SK-N-SH (cell line): ENCODE results near the gene CPNE7. TPM values are rescaled to one million over a fixed set of nuclear protein-coding genes. Genes with fewer than 3 reads are reported as not detected.

ENCODE experiments used
- CTCF ChIA-PET: fragments of 300-600, 350-600 bp; formaldehyde crosslinking; extraction: SDS; loops from one replicate; lab custom pipeline; 2021; lab: Yijun Ruan, JAX
- POLR2A ChIA-PET: fragments of 350-600 bp; sonication (Branson Sonifier 250); formaldehyde crosslinking; extraction: SDS; loops from one replicate; lab custom pipeline; 2020; ENCODE audit warnings: antibody characterized with exemption, inconsistent platforms; lab: Yijun Ruan, JAX
- DNase-seq: peaks from one replicate; pipeline ENCODE4 v3.0.0; 2012
- H2AFZ ChIP-seq: fragments of 200-600 bp; sonication (generic); 2 replicates; pipeline ENCODE4 v1.8.1; 2016; ENCODE audit warnings: antibody characterized with exemption, mild to moderate bottlenecking, low read depth
- H3F3A ChIP-seq: fragments of 200-600 bp; sonication (generic); replicated peaks from 2 replicates; pipeline ENCODE3; 2016; ENCODE audit warnings: antibody characterized with exemption, mild to moderate bottlenecking; ENCODE audit not compliant: insufficient read depth
- H3K27ac ChIP-seq, 2 experiments: fragments of 200-500 bp in 1 of 2; fragments of 200-600 bp in 1 of 2; sonication (Bioruptor generic) in 1 of 2; sonication (generic), shearing (Covaris generic) in 1 of 2; 2 replicates each; pipeline versions ENCODE4 v1.5.1 to v1.6.1; 2014 to 2016; ENCODE audit warnings: low read depth in 2 of 2, inconsistent platforms in 1 of 2, low read length in 1 of 2, mild to moderate bottlenecking in 1 of 2, mixed read lengths in 1 of 2
- H3K27me3 ChIP-seq: fragments of 200-600 bp; sonication (generic), shearing (Covaris generic); 2 replicates; pipeline ENCODE4 v1.6.1; 2016; ENCODE audit warnings: mixed run types; ENCODE audit not compliant: insufficient read depth
- H3K36me3 ChIP-seq, 2 experiments: fragments of 200-500 bp in 1 of 2; fragments of 200-600 bp in 1 of 2; sonication (Bioruptor generic) in 1 of 2; sonication (generic) in 1 of 2; replicated peaks in 1 of 2; 2 replicates each; pipeline versions ENCODE3 to v1.5.1; 2014 to 2016; ENCODE audit warnings: low read length in 1 of 2, mild to moderate bottlenecking in 1 of 2; ENCODE audit not compliant: insufficient read depth in 2 of 2, control insufficient read depth in 1 of 2
- H3K4me1 ChIP-seq, 2 experiments: fragments of 200-500 bp in 1 of 2; fragments of 200-600 bp in 1 of 2; sonication (Bioruptor generic) in 1 of 2; sonication (generic), shearing (Covaris generic) in 1 of 2; 2 replicates each; pipeline versions ENCODE4 v1.5.1 to v1.6.1; 2014 to 2016; ENCODE audit warnings: low read depth in 1 of 2, low read length in 1 of 2, mixed run types in 1 of 2; ENCODE audit not compliant: insufficient read depth in 2 of 2, control insufficient read depth in 1 of 2
- H3K4me2 ChIP-seq: fragments of 200-600 bp; sonication (generic), shearing (Covaris generic); 2 replicates; pipeline ENCODE4 v1.6.1; 2017; ENCODE audit warnings: mixed run types
- H3K4me3 ChIP-seq, 2 experiments: fragments of 200-500 bp in 1 of 2; fragments of 200-600 bp in 1 of 2; sonication (Bioruptor generic) in 1 of 2; sonication (generic), shearing (Covaris generic) in 1 of 2; 2 replicates each; pipeline versions ENCODE4 v1.5.1 to v1.8.1; 2014 to 2016; ENCODE audit warnings: low read depth in 2 of 2, inconsistent platforms in 1 of 2, low read length in 1 of 2, mild to moderate bottlenecking in 1 of 2, mixed read lengths in 1 of 2, moderate library complexity in 1 of 2
- H3K79me2 ChIP-seq: fragments of 200-600 bp; sonication (generic); 2 replicates; pipeline ENCODE4 v1.8.1; 2017; ENCODE audit warnings: mild to moderate bottlenecking; ENCODE audit not compliant: insufficient read depth
- H3K9ac ChIP-seq: fragments of 200-600 bp; sonication (generic); 2 replicates; pipeline ENCODE4 v1.6.1; 2017; ENCODE audit warnings: mixed run types
- H3K9me2 ChIP-seq: fragments of 200-600 bp; sonication (generic); 2 replicates; pipeline ENCODE4 v1.6.1; 2017; ENCODE audit warnings: mixed run types
- H3K9me3 ChIP-seq: fragments of 200-600 bp; sonication (generic); 2 replicates; pipeline ENCODE4 v1.6.1; 2017; ENCODE audit warnings: mixed run types, mild to moderate bottlenecking, moderate library complexity
- H4K20me1 ChIP-seq: fragments of 200-600 bp; sonication (generic); 2 replicates; pipeline ENCODE4 v1.6.1; 2017; ENCODE audit warnings: mild to moderate bottlenecking, mixed run types; ENCODE audit not compliant: insufficient read depth
- EZH2phosphoT487 ChIP-seq: fragments of 200-600 bp; sonication (generic); IDR thresholded peaks from 2 replicates; pipeline ENCODE4 v1.6.1; 2017; ENCODE audit warnings: low read depth, mixed run types, mild to moderate bottlenecking, antibody characterized with exemption, moderate library complexity, borderline replicate concordance
- FOSL2 ChIP-seq: IDR thresholded peaks from 2 replicates; pipeline ENCODE4 v1.4.0; 2012; ENCODE audit warnings: low read depth, mild to moderate bottlenecking, moderate library complexity, borderline replicate concordance
- GATA2 ChIP-seq: sonication (generic); formaldehyde crosslinking; IDR thresholded peaks from 2 replicates; pipeline ENCODE4 v1.5.0; 2020; ENCODE audit warnings: mild to moderate bottlenecking, missing genetic modification reagents
- MEF2A ChIP-seq: IDR thresholded peaks from 2 replicates; pipeline ENCODE4 v1.4.0; 2012; ENCODE audit warnings: low read depth, borderline replicate concordance
- MXI1 ChIP-seq: IDR thresholded peaks from 2 replicates; pipeline ENCODE4 v1.6.1; 2012; ENCODE audit warnings: mild to moderate bottlenecking, low read depth, low read length, improper control_type of control experiment
- PBX3 ChIP-seq: IDR thresholded peaks from 2 replicates; pipeline ENCODE4; 2012
- POLR2AphosphoS5 ChIP-seq: IDR thresholded peaks from 2 replicates; pipeline ENCODE4 v1.6.1; 2012; ENCODE audit warnings: low read depth, low read length
- RCOR1 ChIP-seq: fragments of 150-350 bp; IDR thresholded peaks from 2 replicates; pipeline ENCODE4 v1.6.1; 2017; ENCODE audit warnings: antibody characterized with exemption, low read length
- SIN3A ChIP-seq: IDR thresholded peaks from 2 replicates; pipeline ENCODE4 v1.6.1; 2012; ENCODE audit warnings: low read depth, mild to moderate bottlenecking, low read length, moderate library complexity, borderline replicate concordance
- SMC3 ChIP-seq: IDR thresholded peaks from 2 replicates; pipeline ENCODE4 v1.6.1; 2012; ENCODE audit warnings: low read depth, low read length, improper control_type of control experiment
- USF1 ChIP-seq: IDR thresholded peaks from 2 replicates; pipeline ENCODE4 v1.4.0; 2012; ENCODE audit warnings: low read depth, borderline replicate concordance
- YY1 ChIP-seq: IDR thresholded peaks from 2 replicates; pipeline ENCODE4 v1.4.0; 2012; ENCODE audit warnings: low read depth, mild to moderate bottlenecking
- WGBS: methylation state at CpG from one replicate; pipeline ENCODE4 v1.1.6; 2017; ENCODE audit warnings: low lambda C conversion rate; 5-methylcytosine and 5-hydroxymethylcytosine counted together
- polyA plus RNA-seq, 3 experiments: library from polyadenylated mRNA; depleted of rRNA; stranded (reverse); fragments of >200 nt; gene quantifications; 2 replicates each; pipeline ENCODE4 v1.2.3, GENCODE V29; 2012

Gene CPNE7
- polyA plus RNA-seq, 1 of the 3 experiments (the other 2 are of a cell fraction): 3.9 TPM

- H3K9me3 ChIP-seq: no peaks in the 10 kb centered on the region
- H2AFZ ChIP-seq: no peak overlapping the region
- H3F3A ChIP-seq: peaks cover 6% of the 10 kb centered on the region
- no peak for TF ChIP-seq POLR2AphosphoS5
- no peak for TF ChIP-seq FOSL2
- TF ChIP-seq MEF2A: no peak
- TF ChIP-seq EZH2phosphoT487: no peak
- no peak for TF ChIP-seq USF1
- no peak for TF ChIP-seq RCOR1
- TF ChIP-seq GATA2 (CRISPR knock-in tag): no peak
- TF ChIP-seq YY1: no peak
- no peak for TF ChIP-seq SMC3
- no peak for TF ChIP-seq MXI1
- TF ChIP-seq PBX3: no peak
- H4K20me1 ChIP-seq: no peaks in the 10 kb centered on the region
- H3K27me3 ChIP-seq: no peaks in the 10 kb centered on the region
- no peaks in the 10 kb centered on the region for H3K9me2 ChIP-seq
- H3K36me3 ChIP-seq: no peaks in the 10 kb centered on the region
- no peak for DNase-seq
- no peak overlapping the region for H3K4me3 ChIP-seq
- 82% methylated on average over 5 of the region's 18 CpGs for WGBS
- ChIA-PET POLR2A (no interaction called here), CTCF (interaction anchor here (1.5 kb wide), 1 partner anchor 20 kb away, joined by 4 read pairs; no protein-coding TSS in a partner anchor)
- H3K9ac ChIP-seq: no peak overlapping the region
- H3K27ac ChIP-seq: no peak overlapping the region
- no peak overlapping the region for H3K4me2 ChIP-seq
- no peaks in the 10 kb centered on the region for H3K4me1 ChIP-seq
- no peaks in the 10 kb centered on the region for H3K79me2 ChIP-seq
These were observed 45.7 kb downstream of the CPNE7 start for GRCh38 chr16:89621136-89621697.

GRCh38 chr16:89621698-89622409 lies 46.3 kb downstream of the CPNE7 start:
- Histone ChIP-seq H3K27me3 (no peaks in the 10 kb centered on the region), H2AFZ (no peak overlapping the region), H3K79me2 (no peaks in the 10 kb centered on the region), H3K4me3 (no peak overlapping the region), H3K9ac (no peak overlapping the region), H4K20me1 (no peaks in the 10 kb centered on the region), H3K4me1 (no peaks in the 10 kb centered on the region), H3K36me3 (no peaks in the 10 kb centered on the region), H3F3A (peaks cover 6% of the 10 kb centered on the region), H3K9me3 (no peaks in the 10 kb centered on the region), H3K9me2 (no peaks in the 10 kb centered on the region), H3K4me2 (no peak overlapping the region), H3K27ac (no peak overlapping the region)
- TF ChIP-seq SIN3A: no peak
- TF ChIP-seq RCOR1: no peak
- CTCF ChIA-PET: no interaction called here
- DNase-seq: no peak
- WGBS: 84% methylated on average over 31 of the region's 32 CpGs
- POLR2A ChIA-PET: no interaction called here
